Mesenteric fat pad (tissue), 1 donor: Measurements from ENCODE around the gene TBCC. TPM values are rescaled to one million over a fixed set of nuclear protein-coding genes. Genes with fewer than 3 reads are reported as not detected.
"Not testable (repeated sequence)": the region's sequence is repeated elsewhere in the genome, so short reads cannot be mapped to it uniquely, and the experiment has no call there.

Experiments
- DNase-seq: peaks from one replicate; pipeline ENCODE4 v3.0.0-alpha.2; 2020; ENCODE audit warnings: low spot score
- long read RNA-seq: library from polyadenylated mRNA; unstranded; transcript quantifications from one replicate; pipeline ENCODE4 v2.0.0, GENCODE V29; 2020
- total RNA-seq: library from RNA; stranded (reverse); fragmentation: NEBNext Ultra II Directional; extraction: Animal tissue kit (Norgen Biotek cat#: 25700); gene quantifications from one replicate; pipeline ENCODE4 v1.2.1, GENCODE V29; 2021
- donor health status: DM: yes; HTN: yes; CAD: no.

Gene TBCC, protein sequence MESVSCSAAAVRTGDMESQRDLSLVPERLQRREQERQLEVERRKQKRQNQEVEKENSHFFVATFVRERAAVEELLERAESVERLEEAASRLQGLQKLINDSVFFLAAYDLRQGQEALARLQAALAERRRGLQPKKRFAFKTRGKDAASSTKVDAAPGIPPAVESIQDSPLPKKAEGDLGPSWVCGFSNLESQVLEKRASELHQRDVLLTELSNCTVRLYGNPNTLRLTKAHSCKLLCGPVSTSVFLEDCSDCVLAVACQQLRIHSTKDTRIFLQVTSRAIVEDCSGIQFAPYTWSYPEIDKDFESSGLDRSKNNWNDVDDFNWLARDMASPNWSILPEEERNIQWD
- 13.8 TPM for total RNA-seq
- long read RNA-seq, transcript TBCC-201 (1 exons, 1,616 nt), result major isoform, 119 of 119 reads
- long read RNA-seq, partial matches to known transcripts, result 0 of 119 reads
- long read RNA-seq, other reads (novel, unspliced or antisense), result 0 of 119 reads

GRCh38 chr6:42745640-42746462 is at the start of gene TBCC:
Gene TBCC, minus strand, starts transcription at chr6:42746103. Its CDS starts 30 bp downstream, at chr6:42746073.
- peak; percentile 96 for DNase-seq

DNA sequence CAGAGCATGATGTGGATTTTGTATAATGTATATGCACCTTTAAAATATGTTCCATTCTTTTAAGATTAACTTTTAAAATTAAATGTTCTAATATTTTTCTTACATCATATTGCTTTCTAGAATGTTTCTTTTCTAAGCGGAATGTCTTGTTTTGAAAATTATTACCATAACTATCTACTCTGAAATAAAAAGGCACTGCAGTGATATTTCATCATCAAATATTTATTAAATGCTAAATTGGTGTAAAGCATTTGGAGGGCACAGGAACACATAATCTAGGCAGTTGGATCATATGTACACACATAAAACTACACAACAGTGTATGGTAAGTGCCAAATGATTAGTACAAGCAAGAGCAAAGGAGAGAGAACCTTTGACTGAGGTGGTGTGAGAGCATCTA is 49.7 kb upstream of the TBCC start:
- no peak for DNase-seq

GRCh38 chr6:42791706-42792320 is 45.9 kb upstream of the TBCC start:
- DNase-seq, result no peak

GRCh38 chr6:42790549-42791181 is 44.8 kb upstream of the TBCC start:
- no peak for DNase-seq

GRCh38 chr6:42788671-42789070 is 42.8 kb upstream of the TBCC start:
- no peak for DNase-seq

DNA sequence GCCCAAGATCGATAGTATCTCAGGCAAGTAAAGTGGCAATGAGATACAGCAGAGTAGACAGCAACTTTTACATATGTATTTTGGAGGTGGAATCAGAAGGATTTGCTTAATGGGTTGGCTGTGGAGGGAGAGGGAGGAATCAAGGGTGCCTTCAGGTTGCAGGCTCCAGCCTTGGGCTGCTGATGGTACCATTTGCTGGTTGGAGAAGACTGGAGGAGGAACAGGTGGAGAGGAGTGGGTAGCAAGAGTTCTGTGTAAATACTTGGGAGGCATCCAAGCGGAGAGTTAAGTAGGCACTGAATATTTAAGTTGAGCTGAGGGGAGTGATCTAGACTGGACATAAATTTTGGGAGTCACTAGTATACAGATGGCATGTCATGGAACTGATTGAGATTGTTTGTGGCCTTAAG is 41.2 kb upstream of the TBCC start:
- no peak for DNase-seq

- no peak for DNase-seq
Measured at GRCh38 chr6:42786525-42786985, 40.7 kb upstream of the TBCC start.

DNA sequence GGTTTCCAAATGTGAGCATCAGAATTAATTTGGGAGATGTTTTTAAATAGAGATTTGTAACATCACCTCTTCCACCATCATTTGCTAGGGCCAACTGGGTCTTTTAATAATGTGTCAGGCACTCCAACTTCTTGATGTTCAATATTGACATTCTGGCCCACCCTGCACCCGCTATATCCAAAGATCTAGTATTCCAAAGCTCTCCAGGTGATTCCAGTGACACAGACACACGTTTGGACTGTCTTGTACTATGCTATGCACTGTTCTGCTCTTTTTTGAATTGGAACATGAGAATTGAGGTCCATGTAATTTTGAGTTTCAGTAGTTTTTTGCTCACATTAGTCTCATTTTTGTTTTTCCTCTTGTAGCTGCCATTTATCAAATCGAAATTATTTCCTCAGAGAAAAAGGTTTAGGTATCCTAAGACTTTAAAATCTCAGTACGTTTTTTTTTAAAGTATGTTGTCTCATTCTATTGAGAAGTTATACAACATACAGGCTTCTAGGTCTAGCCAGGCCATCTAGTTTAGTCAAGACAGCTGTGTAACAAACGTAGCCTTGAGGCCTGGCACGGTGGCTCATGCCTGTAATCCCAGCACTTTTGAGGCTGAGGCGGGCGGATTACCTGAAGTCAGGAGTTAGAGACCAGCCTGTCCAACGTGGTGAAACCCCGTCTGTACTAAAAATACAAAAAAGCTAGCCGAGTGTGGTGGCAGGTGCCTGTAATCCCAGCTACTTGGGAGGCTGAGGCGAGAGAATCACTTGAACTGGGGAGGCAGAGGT is 39.0 kb upstream of the TBCC start:
- no peak for DNase-seq

DNA sequence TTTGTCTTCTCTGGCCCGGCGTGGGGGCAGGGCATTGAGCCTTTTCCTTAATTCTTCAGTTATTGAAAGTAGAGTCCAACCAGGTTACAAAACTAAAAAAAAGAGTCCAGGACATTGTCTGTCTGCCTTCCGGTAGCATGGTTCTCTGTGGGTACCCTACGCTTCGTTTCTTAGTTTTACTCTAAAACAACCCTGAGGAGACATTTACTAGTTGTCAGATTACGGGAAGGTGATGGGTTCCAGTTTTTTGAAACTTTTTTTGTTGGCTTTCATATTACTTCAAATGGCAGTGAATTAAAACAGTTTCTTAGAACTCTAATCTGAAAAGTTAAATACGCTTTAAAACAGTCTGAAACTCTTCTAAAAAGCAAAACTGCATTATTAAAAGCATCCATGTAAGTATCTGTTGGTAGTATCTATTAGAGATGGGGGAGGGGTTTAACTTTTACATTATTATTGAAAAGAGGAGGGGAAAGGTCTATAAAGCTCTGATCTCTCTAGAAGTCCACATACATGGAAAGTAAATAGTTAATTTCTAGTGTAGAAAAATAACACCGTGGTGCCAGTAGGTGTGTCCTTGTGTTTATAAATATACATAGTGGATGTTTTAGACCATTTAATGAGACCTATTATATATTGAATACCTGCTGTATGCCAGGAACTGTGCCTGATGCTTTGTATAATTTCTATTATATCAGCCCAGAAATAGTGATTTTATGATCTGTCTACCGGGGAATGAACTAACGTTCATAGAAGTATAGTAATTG is 38.2 kb upstream of the TBCC start:
- DNase-seq, result no peak

GRCh38 chr6:42783177-42783875 is 37.4 kb upstream of the TBCC start:
- DNase-seq, result peak; percentile 93

DNA sequence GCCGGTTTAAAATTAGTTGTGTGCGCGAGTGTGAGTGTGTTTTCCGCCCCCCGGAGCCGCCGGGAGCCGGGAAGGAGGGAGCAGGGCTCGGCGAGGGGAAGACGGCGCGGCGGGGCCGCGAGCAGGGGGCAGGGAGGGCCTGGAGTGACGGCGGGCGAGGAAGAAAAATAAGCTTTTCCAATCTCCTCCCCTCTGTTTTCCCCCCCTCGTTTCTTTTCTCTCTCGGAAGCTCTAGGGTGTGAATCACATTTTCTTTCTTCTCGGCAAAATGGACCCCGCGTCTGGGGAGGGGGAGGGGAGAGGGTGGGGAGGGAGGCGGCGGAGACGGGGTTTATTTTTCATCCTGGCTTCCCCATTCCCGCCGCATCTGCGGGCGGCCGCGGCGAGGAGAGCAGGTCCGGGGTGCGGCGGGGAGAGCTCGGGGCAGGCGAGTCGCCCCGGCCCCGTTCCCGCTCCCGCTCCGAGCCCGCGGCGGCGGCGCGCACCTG is 36.8 kb upstream of the TBCC start:
- DNase-seq, result peak; percentile 93

DNA sequence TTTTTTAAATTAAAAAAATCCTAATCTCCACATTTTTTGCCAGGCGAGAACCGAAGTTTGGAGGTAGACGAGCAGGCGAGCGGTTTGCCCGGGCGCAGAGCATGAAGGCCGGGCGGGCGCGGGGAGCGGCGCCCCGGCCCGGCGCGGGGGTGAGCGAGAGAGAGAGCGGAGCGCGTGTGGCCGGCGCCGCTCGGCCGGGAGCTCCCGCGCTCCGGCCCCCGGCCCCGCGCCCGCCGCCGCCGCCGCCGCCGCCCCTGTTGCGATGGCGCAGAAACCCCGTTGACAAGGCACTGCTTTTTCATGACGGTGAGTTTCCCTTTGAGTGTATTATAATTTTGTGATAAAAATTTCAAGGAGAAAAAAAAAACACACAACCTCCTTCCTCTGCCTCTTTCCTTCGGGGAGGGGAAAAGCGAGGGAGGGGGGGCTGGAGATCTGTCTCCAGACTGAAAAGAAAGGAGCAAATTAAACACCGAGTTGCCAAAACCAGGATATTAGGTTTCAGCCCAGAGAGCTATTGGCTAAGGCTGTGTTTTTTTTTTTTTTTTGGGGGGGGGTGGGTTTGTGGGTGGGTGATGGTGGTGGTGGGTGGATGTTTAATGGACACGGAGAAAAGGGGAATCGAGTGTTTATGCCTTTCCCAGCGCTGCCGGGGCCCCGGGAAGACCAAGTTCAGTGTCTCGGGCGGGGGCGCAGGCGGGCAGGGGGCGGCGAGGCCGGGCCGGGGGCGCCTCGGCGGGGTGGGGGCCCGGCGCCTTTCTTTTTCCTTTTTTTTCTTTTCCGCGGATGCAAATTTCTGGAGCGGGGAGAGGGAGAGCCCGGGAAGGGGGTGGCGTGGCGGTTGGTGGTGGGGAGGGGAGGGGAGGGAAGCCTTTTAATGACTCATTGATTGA is 36.1 kb upstream of the TBCC start, which contains the start of gene BICRAL:
Gene BICRAL (plus strand): TSS at position 257 of the 893 bp plus-strand sequence. CDS start 39,971 bp downstream, outside the sequence.
- DNase-seq, result no peak

- DNase-seq, result no peak
Measured at GRCh38 chr6:42781546-42781795, 35.6 kb upstream of the TBCC start.

GRCh38 chr6:42779521-42779920 is 33.6 kb upstream of the TBCC start:
- DNase-seq, result no peak

DNA sequence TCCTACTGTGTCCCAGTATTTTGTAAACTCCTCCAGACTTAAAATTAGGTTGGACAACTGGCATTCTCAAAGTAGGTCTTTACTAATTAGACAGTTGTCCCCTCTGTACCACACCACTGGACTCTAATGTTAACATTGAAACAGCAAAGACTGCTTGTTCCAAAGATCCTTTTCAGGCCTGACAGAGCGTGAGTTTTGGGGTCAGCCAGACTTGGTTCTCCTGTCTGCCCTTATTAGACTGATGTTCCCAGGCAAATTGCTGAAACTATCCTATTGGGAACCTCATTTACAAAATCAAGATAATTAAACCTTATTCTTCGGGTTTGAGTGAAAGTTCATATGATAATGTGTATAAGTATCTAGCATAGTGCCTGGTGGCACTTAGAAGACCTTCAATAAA is 32.2 kb upstream of the TBCC start:
- no peak for DNase-seq

DNA sequence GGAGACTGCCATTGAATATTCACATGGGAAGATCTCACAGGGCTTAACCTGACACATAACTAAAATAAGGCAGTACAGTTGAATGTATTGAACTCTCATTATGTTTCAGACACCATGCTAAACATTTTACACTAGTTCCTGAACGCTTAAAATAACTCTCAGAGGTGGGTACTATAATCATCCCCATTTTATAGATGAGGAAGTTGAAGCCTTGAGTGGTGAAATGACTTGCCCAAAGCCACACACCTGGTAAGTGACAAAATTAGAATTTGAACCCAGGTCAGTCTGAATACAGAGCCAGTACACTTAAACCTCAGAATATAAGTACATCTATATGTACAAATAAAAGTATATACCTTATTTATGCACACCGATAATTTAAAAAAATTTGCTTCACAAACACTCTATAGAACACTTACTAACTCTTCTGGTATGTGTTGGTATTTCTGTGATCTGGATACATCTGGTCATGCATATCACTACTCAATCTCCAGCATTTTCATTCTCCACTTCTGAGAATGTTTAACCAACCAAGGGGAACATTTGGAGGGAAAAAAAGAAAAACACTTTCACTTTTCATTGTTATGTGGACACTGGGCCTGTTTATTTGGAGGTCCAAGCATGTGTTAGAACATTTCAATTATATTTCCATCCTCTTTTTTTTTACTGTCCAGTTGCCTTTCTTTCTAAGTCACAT is 31.4 kb upstream of the TBCC start:
- no peak for DNase-seq

DNA sequence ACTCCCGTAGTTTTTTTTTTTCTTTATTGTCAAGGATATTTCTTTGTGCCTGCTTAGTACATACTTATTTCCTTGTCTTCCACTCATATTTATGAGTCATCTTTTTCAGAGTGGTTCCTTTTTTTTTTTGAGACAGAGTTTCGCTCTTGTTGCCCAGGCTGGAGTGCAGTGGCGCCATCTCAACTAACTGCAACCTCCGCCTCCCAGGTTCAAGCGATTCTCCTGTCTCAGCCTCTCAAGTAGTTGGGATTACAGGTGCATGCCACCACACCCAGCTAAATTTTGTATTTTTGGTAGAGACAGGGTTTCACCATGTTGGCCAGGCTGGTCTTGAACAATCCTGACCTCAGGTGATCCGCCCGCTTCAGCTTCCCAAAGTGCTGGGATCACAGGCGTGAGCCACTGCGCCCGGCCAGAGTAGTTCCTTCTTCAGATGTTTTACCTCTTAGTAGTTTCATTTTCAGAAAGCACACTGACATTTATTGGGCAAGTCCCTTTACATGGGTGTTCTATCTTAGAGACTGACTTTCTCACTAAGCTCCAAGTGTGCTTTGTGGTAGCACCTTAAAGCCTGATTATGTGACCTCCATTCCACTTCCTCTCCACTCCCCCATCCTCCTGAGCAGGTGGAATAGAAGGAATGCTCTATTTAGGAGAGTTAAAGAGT is 29.1 kb upstream of the TBCC start:
- not testable (repeated sequence) for DNase-seq
